ENCODE measurements around the gene KRTAP10-5.

The KRTAP10-5 gene

DNA sequence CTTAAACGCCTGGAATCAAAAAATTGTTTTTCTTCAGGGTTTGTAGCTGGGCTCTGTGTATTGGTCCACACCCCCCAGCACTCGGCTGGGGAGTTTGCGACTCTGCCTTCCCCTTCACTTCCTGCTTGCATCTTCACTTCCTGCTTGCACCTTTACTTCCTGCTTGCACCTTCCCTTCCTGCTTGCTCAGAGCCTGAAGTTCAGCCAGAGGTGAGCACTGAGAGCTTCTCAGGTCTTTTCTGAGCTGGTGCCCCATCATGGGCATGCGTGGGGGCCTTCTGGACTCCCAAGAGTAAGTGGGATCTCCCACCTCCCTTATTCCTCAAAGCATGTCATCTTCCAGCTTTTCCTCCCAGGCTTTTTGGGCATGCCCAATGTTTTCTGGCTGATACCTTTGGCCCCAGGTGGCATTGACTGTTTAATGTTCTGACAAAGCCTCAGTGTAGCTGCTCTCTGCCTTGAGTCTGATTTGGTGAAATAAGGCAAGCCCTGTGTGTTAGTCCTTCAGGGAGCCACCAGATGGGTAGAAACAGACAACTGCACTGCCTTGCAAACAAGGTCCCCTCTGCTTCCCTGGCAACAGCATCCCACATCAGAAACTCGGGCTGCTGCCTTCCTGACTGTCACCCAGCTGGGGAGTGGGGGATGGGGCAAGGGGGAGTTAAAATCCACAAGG is 32.6 kb downstream of the KRTAP10-5 start:
- DNase-seq = no peak

DNA sequence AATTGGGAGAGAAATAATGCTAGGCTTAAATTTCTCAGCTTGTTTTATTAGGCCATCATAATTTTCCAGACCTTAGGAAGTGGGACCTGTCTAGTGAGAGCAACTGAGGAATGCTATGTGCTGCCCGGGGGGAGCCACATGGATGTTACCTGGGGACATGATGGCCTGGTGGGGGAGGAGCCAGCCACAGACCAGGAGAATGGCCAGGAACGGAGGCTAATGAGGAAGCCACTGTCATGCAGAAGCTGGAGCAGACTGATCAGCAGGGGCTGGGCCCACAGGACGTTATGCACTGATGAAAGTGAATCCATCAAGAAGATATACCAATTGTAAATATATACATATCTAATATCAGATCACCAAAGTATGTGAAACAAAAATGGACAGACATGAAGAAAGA is 35.8 kb downstream of the KRTAP10-5 start:
- DNase-seq = no peak

DNA sequence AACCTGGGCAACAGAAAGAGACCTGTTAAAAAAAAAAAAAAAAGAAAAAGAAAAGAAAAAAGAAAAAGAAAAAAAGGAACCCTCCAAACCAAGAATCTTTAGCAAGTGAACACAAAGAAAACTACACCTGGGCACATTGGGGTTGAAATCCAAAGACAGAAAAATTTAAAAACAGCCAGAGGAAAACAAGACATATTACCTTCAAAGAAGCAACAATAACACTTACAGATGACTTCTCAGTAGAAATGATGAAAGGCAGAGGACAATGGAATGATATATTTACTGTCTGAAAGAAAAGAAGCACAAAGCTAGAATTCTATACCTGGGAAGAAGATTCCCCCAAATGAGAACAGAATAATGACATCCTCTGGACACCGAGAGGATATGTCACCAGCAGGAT is 37.7 kb downstream of the KRTAP10-5 start:
- no peak for DNase-seq

DNA sequence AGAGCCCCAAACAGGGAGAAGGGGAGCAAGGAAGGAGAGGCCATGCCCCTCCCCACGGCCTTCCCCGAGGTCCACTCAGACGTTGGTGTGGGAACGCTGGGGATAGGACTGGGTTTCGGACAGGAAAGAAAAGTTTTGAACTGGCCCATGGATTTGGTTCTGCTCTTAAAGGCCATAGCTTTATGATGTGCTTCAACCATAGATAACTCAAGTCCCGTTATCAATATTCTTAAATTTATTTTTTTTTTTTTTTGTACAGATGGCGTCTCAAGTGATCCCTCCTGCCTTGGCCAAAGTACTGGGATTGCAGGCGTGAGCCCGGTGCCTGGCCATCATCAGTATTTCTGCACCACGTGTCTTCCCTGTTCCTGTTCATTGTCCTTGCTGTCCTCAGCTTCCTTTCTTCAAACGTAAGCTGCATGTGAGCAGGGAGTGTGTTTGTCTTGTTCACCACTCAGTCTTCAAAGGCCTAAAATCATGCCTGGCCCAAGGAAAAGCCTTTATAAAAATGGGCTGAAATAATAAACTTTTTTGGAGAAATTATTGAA is 39.6 kb downstream of the KRTAP10-5 start:
- no peak for DNase-seq

DNA sequence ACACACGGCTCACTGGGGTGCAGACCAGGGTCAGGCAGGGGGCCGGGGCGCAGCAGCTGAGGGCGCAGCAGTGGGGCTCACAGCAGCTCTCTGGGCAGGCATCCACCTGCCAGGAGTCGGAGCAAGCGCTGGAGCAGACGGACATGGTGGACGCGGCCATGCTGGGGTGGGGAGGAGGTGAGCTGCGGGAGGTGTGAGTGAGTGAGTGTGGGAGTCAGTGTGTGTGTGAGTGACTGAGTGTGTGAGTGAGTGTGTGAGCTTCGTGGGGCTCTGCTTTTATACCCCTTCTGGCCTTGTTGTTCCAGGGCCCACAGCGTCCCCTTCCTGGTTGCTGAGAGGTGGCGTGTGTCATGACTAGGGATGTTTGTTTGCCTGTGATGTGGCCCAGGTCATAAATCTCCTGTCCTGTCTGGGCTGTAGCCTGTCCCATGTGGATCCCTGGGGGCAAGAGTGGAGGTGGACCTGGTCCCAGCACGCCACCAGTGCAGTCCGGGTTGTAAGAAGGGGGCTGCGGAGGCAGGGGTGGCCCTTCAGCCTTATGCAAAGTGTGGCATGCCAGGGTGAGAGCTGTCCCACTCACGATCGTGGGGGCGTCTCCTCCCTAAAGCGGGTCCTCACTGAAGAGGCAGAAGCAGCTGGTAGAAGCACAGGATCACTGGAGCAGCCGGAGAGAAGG is 40.3 kb downstream of the KRTAP10-5 start, which contains the start of gene KRTAP10-1:
Gene KRTAP10-1 (minus strand): TSS at position 205 of the 676 bp plus-strand sequence. CDS start 45 bp downstream, at position 160.
- no peak for DNase-seq

DNA sequence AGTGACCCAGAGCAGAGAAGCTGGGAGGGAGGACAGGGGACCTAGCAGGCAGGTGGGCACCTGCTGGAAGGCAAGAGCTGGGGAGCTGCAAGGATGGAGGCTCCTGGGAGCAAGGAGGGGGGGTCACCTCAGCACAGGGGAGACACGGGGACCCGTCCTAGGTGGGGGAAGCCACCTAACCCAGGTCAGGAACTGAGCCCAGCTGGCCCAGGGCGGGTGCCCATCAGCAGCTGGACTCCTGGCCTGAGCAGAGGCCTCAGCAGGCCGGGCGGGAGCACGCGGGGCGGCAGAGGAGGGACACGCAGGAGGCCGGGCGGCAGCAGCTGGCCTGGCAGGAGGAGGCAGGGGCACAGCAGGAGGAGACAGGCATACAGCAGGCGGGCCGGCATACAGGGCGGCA is 41.4 kb downstream of the KRTAP10-5 start:
- DNase-seq = no peak

DNA sequence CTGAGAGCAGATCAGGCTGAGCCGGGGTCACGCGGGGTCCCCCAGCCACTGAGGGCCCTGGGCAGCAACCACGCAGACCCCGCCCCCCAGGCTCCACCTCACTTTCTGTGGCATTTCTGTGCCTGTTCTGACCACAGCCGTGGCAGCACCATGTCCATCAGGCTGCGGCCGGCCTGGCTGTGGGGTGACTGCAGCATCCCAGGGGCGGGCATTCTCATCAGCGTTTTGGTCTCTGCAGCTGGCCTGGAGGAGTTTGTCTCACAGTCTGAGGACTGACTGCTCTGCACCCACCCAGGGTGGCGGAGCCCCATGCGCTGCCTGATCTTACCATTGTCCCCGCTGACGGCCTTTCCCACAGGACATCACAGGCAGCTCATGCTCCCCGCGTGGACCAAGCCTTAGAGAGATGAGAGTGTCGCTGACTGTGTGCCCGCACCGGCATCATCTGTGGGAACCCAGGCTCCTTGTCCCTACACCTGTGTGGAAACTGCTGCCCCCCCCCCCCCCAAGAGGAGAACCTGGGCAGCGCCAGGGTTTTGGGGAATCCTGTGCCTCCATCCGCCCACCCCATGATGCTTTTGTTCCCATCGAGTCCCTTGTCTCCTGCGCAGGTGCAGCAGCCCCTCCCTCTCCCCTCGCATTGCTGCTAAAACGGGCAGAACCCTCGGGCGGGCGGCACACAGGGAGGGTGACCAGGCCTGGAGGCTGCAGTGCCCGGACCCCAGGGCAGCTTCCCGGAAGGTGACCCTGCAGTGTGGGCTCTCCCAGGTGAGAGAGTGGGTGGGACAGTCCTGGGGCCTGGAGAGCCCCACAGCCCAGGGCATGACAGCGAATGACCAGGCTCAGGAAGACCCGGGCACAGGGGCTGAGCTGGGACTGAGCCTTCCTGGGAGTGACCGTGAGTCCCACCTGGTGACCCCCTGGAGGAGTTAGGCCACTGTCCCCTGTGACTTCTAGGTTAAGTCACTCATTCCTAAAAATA is 42.2 kb downstream of the KRTAP10-5 start:
- DNase-seq = no peak

DNA sequence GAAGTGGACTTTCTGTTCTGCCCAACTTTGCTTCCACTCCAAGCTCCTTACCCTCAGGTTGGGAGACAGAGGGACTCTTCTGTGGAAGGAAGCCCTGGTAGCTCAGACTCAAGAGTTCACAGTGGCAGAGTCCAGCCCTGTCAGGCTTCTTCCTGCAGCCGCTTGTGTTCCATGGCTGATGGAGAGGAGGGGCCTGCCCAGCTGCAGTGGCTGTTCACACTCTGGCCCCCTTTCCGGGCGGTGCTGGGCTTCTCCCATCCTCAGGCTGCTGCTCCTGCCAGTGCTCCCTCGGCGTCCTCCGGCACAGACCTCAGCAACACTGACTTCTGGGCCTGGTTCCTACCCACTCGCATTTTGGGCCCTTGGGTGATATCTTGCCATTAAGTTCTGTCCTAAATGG is 44.4 kb downstream of the KRTAP10-5 start:
- no peak for DNase-seq

DNA sequence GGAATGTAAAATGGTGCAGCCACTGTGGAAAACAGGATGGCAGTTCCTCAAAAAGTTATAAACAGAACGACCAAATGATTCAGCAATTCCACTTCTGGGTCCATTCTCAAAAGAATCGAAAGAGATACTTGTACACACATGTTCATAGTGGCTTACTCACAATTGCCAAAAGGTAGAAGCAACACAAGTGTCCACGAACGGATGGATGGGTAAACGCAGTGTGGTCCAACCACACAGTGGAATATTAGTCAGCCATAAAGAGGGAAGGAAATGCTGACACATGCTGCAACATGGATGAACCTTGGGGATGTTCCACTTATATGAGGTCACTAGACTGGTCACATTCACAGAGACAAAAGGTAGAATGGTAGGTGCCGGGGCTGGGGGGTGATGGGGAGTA is 45.7 kb downstream of the KRTAP10-5 start:
- DNase-seq = no peak

DNA sequence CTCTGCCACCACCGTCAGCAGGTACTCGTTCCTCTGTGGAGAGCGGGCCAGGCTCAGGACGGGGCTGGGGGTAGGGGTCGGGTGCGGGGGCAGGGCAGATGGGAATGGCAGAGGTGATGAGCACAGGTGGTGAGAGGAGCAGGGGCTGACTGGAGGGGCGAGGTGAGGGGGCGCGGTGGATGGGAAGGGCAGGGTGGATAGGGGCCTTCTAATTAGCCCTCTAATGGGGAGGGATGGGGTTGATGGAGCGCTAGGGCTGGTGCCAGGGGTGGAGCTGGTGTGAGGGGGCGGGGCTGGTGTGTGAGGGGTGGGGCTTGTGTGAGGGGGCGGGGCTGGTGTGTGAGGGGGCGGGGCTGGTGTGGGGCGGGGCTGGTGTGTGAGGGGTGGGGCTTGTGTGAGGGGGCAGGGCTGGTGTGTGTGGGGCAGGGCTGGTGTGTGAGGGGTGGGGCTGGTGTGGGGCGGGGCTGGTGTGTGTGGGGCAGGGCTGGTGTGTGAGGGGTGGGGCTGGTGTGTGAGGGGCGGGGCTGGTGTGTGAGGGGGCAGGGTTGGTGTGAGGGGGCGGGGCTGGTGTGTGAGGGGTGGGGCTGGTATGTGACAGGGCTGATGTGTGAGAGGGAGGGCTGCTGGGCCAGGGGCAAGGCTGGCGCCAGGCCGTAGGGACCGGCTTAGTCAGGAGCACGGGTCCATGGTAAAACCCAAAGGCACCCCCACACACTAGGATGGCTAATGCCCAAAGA is 46.3 kb downstream of the KRTAP10-5 start:
- DNase-seq = no peak

DNA sequence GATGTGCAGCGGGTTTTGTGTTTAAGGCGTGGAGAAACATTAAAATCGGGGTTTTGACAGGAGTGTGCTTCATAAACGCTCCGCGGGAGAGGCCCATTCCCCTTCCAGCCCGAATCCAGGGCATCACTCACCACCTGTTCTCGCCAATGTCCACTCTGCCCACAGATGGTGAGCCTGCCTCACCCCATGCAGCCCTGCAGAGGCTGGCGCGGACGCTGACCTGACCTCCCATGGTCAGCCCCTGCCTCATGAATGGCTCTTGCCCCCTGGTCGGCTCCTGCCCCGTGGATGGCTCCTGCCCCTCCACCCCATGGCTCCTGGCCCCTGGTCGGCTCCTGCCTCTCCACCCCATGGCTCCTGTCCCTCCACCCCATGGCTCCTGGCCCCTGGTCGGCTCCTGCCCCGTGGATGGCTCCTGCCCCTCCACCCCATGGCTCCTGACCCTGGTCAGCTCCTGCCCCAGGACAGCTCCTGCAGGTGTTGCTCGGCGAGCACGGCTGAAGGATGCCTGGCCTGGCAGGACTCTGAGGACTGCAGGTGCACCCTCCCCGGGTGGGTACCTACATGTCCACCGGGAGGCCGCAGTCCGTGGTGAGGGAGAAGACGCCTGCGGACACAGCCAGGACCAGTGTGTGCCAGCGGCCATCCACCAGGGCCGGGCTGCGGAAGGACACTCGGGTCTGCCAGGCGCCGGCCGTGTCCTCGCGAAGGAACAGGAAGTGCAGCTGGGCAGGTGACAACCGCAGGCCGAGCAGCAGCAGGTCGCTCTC is 47.1 kb downstream of the KRTAP10-5 start:
- no peak for DNase-seq

DNA sequence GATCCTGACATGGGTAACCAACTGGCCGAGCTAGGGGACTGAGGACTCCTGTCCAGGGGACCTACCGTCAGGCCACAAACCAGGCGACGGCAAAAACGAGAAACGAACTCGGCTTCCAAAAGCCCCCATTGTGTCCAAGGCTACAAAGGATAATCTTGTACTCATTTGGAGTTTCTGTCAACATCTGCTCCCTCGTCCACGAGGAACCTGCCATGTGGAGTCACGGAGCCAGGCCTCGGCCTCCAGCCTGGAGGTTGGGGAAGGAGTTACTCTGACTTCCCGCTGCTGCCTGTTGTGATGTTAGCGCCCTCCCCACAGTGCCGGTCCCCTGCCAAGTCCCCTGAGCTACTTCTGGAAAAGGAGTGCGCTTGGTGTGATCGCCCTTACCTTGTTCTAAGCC is 47.7 kb downstream of the KRTAP10-5 start:
- DNase-seq = no peak

DNA sequence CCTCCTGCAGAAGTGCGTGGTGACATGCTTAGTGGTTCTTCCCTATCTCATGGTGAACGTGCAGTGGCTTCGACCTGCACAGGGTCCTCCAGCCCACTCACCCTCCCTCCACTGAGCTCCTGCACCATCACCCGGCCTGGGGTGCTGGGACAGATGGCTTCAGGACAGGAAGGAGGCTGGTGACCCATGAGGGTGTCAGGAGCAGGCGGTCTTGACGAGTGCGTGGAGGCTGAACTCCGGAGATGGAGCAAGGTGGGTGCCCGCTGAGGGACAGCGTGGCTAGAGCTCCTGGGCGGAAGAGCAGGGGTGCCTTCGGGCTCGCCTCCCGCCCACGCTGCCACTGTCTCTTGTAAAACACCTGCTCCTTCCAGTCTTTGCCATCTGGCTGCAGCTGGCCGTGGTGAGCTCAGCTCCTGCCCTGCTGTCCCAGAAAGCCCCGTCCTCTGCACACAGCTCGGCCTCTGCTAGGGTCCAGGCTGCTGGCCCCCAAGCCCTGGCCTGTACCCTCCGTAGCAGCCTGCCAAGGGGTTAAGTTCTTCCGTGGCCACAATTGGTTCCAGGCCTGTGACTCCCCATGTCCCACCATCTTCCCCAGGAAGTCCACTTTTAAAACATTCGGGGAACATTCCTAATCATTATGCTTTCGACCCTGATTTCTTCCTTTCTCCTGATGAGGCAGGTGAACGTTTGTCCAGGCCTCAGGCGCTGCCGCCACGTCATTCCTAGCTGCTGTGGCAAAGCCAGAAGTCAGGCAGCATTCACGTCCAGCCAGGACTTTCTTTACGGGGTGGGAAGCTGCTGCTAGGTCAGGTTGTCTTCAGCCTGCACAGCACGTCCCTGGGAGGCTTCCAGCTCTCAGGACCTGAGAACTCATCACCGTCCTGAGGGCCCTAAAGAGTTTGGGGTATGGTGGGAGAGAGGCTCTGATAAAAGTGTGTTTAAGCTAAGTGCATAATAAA is 48.5 kb downstream of the KRTAP10-5 start:
- no peak for DNase-seq

DNA sequence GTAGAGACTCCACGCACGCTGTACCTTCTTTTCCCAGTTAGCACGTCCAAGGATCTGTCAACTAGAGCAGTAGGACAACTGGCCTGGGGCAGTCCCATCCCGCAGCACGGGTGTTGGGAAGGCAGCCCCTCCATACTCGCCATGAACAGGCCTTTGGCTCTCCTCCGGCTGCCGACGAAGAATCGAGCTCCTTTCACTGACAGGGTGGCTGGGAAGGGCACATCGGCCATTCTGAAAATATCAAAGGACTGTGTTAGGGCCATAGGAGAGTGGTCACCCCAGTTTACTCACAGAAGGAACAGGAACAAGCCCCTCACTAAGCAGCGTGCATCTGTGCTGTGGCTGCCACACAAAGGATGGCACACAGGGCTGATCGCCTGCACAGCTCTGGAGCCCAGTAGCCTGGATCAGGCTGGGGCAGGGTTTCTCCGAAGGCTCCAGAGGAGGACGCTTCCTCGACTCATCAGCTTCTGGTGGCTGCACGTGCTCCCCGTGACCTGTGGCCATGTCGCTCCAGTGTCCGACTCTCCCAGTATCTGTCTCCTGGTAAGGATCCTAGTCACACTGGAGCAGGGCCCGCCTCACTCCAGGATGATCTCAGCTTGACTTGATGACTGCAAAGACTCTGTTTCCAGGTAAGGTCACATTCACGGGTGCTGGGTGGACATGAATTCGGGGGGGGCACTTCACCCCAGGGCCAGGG is 49.4 kb downstream of the KRTAP10-5 start:
- DNase-seq = no peak

DNA sequence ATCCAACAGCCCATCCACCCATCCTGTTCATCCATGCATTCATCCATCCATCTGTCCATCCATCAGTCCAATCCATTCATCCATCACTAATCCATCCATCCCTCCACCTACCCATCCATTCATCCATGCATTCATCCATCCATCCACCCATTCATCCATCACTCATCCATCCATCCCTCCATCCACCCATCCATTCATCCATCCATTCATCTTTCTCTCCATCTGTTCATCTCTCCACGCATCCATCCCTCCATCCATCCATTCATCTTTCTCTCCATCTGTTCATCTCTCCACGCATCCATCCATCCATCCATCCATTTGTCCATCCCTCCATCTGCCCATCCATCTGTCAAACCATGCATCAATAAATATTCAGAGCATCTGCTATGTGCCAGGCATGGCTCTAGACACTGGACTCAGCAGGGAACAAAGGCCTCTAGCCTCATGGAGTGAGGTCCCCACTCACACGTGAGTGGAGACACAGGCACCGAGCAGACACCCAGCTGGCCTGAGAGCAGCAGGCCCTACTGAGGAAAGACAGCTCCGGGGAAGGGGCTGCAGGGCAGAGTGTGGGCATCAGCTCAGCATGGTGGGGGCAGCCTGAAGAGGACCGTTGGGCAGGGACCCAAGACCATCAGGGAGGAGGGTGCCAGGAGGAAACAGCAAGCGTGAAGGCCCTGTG is 50.0 kb downstream of the KRTAP10-5 start:
- no peak for DNase-seq

DNA sequence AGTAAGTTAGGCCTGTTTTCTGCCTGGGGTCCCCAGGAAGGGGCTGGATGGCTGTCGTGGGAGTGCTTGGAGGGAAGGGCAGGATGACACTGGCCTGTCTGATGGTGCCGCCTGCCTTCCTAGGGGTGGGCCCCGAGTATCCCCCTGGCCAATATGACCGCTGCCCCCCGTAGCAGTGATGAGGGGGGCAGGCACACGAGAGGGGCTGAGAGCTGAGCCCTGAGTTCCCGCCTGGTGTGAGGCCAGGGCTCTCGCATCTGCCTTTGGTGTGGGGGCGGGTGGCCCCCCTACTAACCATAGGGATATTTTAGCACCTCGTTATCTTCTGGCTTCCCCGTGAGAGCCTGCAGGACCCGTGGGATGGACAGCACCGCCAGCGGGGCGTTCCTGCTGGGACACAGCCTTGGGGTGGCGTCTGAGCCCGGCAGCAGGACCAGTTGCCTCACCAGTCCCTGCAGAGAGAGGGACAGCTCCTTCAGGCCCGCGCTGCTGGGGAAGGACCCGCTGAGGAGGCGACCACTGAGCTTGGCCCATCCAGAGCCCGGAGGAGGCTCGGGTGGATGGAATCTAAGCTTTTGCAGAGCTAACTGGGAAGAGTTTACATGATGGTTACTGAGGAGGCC is 50.8 kb downstream of the KRTAP10-5 start:
- no peak for DNase-seq
